IPS-NIHi7 (cell line): ENCODE data around the gene POR.

Experiments used
- DNase-seq: peaks from one replicate; pipeline ENCODE4 v3.0.0; 2012; ENCODE audit warnings: mixed read lengths; ENCODE audit errors: extremely low spot score

The POR gene

DNA sequence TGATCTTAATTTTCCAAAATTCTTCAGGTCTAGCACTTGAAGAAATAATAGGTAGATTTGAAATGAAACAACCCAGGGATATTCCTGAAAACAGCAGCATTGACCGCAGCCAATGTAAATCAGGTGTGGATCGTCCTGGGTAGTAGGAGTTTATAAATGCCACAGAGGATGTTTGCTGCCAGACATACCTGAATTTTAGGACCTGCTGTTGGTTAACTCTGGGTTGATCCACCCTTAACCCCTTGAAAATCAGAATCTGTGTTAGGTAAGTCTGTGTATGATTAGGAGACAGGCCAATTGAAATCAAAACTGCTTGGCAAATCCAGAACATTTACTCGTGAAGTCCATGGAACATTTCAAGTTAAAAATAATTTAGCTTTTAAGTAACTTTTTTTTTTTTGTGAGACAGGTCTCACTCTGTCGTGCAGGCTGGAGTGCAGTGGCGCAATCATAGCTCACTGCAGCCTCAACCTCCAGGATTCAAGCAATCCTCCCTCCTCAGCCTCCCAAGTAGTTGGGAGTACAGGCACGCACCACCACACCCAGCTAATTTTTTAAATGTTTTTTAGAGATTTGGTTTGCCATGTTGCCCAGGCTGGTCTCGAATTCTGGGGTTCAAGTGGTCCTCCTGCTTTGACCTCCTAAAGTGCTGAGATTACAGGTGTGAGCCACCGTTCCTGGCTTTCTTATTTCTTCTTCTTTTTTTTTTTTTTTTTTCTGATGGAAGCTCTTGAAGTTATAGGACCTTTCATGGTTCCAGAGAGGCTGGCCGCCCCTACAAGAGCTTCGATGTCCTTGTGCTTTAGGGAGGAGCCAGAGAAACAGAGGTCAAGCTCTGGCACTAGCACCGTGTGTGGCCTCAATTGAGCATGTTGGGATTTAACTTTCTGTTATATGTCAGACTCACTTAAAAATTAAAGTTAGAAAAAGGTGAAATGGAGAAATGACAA is 2.0 kb downstream of the POR start:
- DNase-seq: no peak

DNA sequence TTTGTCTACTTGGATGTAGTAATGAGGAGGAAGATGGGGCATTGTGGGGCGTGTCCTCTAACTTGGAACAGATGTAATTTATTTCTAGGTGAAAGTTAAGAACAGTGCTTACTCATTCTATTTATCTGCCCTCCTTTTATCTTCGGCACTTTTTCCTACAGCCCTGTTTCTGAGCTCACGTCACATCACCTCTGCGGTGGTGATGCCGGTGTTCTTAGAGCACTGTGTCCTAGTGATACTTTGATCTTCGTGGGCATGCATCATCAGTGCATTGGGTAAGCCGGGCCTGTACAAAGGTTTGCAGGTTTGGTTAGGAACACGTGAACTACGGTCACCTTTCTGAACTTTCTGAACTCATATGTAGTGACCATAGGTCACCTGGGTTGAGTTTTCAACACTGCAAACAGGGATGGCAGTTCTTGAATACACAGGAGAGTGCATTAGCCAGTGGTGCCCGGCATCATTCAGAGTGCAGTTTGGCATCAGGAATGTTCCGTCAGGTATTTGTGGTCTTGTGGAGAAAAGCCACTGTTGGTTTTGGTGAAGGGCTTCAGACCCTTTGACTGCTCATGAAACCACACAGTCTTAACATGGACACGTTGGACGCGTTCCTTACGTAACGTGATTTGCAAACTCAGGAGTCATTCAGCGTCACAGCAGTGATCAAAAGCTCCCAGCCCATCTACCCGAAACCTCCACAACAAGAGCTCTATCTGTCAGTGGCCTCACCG is 5.6 kb downstream of the POR start:
- no peak for DNase-seq

DNA sequence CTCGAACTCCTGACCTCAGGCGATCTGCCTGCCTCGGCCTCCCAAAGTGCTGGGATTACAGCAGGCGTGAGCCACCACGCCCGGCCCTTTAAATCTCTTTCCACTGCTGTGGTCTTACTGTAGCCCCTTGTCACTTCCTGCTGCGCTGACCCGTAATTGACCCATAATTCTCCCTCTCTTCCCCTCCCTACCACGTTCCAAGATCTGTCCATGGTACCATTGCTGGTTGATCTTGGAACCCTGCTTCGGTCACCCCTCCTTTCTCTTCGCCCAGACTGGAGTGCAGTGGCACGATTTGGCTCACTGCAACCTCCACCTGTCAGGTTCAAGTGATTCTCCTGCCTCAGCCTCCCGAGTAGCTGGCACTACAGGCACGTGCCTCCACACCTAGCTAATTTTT is 6.5 kb downstream of the POR start:
- no peak for DNase-seq

DNA sequence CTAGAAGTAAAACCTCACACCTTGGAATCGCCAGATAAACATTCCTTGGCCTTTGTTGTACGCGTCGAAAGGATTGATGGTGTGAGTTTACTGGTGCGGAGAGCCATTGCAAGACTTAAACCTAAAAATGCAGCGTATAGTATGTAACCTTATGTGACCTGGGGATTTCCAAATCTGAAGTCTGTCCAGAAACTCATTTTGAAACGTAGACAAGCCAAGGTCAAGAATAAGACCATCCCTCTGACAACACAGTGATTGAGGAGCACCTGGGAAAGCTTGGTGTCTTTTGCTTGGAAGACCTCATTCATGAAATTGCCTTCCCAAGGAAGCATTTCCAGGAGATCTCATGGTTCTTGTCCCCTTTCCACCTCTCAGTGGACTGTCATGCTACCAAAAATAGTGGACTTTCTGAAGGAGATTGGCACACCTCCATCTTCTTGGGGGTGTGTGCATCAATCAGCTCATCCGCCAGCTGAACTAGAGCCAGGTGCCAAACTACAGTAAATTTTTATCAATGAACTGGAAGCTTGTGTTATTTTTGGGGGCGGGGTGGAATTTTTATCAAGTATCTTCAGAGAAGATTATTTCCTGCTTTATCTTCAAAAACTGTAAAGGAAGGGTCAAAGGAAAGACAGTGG is 8.1 kb downstream of the POR start:
- DNase-seq: no peak

DNA sequence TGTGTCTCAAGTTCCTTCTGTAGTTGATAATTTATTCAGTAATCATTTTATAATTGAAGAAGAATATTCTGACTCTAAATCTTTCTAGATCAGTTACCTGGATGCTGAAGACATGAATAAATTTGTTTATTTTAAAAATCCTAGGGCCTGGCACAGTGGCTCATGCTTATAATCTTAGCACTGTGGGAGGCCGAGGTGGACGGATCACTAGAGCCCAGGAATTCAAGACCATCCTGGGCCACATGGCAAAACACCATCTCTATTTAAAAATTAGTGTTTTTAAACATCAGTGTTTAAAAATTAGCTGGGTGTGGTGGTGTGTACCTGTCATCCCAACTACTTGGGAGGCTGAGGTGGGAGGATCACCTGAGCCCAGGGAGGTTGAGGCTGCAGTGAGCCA is 9.3 kb downstream of the POR start:
- no peak for DNase-seq

DNA sequence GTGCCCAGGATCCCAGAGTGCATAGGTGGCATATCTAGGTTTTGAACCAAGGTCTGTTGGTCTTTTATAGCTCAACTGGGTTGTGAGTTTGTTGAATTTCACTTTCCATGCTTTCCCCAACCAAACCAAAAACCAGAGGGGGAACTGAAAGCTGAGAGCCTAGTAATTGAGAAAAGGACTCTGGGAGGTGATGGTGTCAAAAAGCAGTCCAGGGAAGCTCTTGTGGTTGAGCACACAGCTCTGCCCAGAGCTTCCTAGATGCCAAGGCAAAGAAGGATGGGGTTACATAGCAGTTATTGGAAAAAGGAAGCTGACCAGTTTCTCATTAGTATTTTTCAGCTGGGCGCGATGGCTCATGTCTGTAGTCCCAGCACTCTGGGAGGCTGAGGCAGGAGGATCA is 9.9 kb downstream of the POR start:
- no peak for DNase-seq

DNA sequence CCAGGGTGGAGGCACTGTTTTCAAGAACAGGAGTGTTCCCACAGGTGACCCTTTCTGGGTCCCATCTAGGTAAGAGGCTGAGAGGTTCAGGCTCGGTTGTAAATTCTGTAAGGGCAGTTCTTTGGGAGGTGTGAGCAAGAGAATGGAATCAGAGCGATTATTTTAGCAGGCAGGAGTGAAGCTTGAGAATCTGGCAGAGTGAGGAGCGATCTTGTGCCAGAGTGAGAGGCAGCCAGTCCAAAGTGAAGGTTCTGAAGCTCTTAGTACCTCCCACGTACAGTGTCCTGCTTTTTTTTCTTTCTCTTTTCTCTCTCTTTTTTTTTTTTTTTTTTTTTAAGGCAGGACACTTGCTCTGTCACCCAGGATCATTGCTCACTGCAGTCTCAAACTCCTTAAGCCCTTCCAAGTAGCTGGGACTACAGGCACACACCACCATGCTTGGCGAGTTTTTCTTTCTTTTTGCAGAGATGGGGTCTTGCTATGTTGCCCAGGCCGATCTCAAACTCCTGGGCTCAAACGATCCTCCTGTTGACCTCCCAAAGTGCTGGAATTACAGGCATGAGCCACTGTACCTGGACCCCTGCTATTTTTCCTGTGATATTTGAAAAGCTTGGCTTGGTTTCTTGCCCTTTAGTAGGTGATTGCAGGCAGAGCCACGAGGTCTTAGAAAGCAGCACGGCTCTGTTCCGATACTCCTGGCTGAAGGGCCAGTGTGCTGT is 10.9 kb downstream of the POR start:
- DNase-seq: no peak

DNA sequence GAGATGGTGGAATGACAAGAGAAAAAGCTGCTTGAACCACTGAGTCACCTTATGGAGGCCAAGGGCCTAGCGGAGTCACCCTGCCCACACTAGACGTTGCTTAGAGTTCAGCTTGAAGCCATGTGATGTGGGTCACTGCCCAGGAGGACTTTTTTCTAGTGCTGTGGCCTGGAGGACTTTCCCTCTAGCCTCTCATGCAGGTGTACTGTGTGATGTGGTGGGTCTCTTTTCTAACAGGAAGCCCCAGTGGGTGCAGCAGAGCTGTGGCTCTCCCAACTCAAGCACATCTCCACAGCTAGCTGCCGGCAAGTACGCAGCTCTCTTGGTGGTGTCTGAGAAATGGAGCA is 13.6 kb downstream of the POR start:
- no peak for DNase-seq

DNA sequence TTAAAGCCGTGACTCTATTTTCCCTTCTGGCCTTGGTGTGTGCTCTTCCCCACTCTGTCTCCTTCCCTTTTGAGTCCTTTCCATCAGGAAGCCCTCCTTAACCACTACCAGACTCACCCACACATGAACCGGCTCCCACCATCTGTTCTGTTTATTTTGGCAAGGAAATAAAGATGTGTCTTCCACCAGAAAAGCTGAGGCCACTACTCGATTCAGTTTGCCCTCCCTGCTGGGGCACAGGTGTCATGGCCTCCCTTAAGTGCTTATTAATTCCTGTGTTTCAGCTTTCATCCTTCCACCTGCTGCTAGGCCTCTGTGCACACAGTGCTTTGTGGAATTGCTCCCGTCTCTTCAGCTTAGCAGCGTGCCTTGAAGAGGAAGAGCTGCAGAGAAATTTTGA is 16.7 kb downstream of the POR start:
- DNase-seq: no peak

DNA sequence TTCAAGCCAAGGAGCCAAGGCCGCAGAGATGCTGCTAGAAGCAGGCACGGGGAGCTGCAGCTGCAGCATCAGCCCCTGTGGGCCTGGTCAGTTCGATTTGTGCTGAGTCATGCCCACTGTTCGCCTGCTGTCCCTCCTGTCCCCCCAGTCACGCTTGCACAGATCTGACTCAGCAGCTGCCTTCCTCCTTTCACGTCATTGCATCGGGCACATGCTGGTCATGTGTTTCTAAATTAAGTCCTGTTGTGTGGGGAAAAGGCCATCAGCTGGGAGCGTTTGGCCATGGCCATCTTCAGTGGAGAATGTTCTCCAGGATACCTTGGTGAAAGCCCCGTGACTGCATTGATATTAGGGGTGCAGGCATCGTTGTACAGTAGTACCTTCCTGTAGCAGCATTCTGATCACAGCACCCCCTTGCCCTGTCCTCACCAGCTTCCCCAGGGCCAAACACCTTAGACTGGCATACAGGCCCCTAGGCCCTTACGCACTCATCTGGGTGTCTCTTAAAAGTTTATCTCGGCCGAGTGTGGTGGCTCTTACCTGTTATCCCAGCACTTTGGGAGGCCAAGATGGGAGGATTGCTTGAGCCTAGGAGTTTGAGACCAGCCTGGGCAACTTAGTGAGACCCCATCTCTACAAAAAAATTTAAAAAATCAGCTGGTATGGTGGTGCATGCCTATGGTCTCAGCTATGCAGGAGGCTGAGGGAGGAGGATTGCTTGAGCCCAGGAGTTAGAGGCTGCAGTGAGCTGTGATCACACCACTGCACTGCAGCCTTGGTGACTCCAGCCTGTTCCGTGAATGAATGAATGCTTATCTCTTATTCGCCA is 23.2 kb downstream of the POR start:
- no peak for DNase-seq

DNA sequence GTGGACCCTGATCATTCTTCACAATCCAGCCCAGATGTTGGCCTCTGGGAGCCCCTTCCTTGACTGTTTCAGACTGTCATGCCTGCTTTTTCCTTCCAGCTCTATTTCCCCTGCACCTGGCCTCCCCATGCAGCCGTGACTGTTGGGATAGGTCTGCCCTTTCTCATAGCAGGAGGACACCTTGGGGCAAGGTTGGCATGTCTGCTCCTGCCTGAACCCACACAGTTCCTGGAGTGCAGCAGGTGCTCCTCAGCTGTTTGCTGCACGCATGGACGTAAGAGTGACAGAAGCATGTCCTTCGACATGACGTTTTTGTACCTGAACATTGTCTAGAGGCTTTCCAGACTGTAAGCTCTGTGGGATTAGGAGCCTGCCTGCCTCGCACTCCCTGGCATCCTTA is 24.0 kb downstream of the POR start:
- DNase-seq: no peak

DNA sequence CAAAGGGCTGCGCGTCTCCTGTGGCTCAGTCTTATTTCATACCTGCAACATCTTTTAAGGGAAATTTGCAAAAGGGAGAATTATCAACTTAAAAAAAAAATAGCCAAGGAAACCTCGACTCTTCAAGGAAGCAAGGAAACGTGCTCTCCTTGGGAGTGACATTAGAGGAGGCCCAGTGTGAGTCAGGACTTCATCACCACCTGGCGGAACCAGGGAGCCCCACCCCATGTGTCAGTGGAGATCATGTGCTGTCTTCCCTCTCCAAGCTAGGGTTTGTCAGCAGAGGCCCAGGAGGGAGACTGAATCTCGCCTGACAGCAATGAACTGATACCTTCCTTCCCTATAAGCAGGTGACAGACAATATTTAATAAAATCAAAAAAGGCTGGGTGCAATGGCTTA is 28.9 kb downstream of the POR start:
- DNase-seq: no peak

DNA sequence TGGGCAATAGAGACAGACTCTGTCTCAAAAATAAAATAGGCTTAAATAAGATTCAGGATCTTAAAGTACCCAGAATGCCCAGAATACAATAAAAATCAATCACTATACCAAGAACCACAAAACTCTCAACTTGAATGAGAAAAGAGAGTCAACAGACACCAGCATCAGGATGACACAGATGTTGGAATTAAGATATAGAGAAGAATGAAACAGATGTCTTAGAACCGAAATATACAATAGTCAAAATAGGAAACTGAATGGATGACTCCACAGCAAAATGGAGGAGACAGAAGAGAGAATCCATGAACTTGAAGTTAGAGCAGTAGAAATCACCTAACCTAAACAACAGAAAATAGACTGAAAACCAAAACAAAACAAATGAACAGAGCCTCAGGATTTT is 29.6 kb downstream of the POR start:
- DNase-seq: no peak

DNA sequence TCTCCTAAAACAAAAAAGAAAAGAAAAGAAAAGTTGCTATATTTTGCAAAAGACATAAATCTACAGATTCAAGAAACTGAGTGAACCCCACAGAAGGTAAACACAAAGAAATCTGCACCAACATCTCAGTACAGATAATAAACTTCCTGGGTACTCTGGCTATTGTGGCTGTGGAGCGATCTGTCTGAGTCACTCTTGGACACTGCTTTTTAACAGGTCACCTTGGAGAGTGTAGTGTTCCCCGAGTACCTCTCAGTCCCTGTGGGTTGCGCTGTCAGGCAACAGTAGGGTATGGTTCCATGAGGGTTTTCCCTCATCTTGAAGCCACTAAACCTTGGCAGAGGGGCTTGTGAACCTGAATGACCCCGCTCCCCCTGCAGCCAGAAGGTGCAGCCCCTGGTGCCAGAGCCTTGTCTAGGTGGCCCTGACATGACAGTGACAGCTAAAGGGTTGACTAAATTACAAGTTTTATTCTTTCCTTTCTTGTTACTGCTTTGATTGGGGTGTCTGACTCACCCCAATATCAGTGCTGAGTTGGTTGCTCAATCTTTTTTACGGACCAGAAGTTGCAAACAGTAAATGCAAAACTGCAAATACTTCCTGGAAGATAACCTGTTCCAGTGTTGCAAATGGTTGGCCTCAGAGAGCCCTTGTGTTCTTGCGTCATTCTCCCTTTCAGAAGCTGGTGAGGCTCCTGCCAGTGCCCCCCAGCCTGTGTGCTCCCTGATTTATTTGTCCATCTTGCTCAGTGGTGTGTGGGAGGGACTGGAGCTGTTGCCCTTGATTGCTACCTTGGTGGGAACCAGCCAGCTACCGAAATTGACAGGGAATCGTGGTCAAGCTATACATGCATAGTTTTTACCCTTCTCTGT is 30.6 kb downstream of the POR start:
- DNase-seq: peak; percentile 29

DNA sequence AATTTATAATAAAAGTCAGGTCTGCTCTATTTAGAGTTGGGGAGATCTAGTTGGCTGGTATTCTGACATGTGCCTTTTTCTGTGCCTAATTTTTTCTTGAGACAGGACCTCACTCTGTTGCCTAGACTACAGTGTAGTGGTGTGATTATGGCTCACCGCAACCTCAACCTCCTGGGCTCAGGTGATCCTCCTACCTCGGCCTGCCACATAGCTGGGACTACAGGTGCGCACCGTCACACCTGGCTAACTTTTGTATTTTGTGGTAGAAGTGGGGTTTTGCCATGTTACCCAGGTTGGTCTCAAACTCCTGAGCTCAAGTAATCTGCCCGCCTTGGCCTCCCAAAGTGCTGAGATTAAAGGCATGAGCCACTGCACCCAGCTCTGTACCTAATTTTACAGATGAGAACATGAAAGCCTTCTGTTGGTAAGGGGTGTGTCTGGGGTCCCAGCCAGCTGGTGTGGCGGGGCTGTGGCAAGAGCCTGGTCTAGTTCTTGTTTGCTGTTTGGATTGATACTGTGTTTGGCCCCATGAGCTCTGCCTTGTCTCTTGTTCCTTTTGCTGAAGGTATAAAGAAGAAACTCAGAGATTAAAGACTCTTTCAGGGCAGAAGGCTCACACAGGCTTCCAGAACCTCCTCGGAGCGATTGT is 31.4 kb downstream of the POR start:
- no peak for DNase-seq

DNA sequence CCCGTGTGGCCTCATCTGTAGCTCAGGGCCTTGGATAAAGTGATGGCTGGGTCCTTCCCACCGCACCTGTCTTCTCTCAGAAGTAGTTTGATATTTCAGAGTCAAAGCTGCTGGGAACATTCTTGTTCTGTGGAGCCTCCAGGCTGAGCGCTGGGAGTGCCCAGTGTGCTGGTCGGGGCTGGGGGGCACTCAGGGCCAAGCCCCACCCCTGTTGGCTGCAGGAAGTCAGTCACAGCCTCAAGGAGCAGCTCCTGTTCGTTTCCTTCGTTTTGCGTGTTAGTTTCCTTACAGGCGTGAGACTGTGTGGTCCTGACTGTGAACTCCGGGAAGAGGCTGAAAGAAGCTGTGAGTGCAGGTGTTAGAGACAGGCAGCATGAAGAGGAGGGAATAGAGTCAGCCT is 33.2 kb downstream of the POR start:
- DNase-seq: no peak

DNA sequence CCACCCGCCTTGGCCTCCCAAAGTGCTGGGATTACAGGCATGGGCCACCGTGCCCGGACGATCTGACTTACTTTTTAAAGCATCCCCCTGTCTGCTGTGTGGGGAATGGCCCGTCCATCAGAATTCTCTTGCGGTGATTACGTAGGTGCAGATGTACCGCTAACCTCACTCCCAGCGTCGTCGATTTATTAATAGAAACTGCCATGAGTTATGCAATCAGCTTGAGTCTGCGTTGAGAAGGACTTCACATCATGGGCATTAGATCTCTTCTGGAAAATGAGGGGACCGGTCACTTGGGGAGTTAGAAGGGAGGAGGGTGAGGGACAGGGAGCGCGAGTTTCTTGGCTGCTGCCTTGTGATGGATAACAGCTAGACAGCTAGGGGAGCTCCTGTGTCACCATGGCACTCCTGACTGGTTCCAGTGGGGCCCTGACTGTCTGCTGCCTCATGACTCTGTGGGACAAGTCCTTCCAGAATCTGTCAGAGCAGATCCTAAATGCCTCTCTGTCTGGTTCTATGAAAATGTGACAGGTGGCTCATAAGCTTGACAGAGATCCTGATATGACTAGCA is 35.2 kb downstream of the POR start:
- DNase-seq: no peak

DNA sequence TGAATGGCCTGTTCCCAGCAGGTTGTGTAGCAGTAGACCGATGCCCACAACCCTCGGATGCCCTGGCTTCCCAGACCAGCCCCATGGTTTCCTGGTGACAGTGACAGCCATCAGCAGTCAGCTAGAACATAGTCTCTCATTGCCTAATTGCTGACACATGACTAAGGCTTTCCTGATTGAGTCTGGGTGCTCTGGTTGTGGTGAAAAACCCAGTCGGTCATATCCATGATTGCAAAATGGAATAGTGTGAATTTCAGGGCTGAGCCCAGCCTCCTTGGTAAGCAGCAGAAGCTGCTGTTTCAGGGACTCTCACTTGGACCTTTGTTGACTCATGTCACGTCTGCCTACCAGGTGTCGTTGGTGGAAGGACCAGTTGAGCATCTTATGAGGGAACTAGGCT is 36.6 kb downstream of the POR start:
- no peak for DNase-seq

DNA sequence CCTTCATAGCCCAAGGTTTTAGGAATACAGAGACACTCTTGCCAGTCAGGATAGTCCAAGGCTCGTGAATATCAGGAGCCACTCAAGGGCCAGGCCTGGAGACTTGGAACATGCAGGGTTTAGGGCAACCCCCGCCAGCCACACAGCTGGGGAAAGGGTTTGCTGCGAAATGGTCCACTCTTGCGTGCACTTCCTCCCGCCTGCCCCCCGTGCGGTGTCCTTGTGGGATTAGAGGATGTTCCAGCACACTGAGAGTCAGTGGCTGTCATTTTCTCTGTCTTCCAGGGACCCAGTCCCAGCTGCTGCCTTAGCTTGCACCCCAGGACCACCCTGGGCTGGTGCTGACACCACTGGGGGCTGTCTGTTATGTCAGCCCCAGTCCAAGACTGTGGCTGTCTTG is 38.5 kb downstream of the POR start:
- DNase-seq: no peak
